HG03159 (cell line): ENCODE data around the gene PAX2.

Experiments used
- ATAC-seq: cut with Tn5 transposase; IDR thresholded peaks from one replicate; pipeline ENCODE4 v1.9.1; 2021; ENCODE audit warnings: mild to moderate bottlenecking, moderate library complexity; ENCODE audit not compliant: unreplicated experiment

PAX2 gene

DNA sequence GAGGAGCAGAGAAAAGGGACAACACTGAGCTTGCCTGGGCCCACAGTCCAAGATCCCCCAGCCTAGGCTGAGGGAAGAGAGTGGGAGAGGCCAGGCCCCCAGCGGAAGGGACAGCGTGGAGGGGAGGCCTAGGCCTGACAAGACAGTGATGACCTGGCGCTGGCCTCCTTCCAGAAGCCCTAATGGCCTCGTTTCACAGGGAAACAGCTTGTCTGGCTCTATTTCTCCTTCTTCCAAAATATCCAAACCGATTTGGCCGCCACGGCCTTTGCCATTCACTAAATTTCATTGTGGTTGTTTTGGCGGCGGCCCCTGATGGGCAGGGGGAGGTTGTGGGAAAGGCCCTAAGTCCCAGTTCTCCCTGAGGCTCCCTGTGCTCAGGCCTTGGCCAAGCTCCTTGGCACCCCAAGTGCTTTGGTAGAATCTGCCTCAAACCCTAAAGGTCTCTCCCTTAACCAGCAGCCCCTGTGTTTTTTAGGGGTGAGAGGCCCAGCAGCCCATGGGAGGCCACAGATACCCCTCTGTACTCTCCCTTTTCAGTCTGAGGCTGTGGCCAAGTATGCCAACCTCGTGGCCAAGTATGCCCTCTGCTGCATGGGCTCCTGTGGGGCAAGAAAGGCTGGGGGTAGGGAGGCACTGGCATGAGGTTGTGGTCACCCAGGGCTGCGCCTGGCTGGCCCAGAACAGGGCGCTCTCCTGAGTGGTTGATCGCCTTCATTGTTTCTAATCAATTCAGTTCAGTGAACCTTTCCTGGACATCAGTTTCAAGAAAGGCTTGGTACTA lies 37.3 kb downstream of the PAX2 start:
- ATAC-seq = no peak

DNA sequence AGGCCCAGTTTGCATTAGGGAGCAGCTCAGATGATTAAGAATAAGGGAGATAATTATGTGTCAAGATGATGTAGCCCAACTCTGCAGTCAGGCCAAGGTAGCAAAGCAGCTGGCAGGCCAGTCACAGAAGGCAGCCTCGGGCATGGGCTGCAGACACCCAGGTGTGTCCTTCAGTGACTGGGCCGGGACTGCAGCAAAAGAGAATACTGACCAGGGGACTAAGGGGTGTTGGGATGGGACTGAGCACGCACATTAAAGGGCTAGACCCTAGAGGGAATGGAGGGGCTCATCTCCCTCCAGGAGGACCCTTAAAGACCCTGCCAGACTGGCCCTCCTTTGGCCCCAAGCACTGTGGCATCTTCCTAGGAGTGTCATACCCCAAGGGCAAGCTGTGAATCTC lies 38.7 kb downstream of the PAX2 start:
- ATAC-seq = no peak

DNA sequence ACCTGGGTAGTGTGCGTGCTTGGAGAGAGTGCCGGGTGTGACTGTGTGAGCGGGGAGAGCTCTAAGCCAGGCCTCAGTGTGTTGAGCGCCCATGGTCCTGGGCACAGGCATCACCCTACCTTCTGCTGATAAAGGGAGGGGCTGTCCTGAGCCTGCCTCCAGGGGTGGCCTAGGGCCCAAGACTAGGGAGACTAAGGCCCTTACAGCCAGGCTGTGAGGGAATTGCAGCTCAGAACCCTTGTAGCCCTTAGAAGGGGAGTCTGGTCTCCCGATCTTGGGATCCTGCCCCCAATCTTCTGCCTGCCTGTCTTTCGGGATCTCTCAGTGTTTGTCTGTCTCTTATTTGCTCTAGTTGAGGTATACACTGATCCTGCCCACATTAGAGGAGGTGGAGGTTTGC lies 41.2 kb downstream of the PAX2 start:
- no peak for ATAC-seq

DNA sequence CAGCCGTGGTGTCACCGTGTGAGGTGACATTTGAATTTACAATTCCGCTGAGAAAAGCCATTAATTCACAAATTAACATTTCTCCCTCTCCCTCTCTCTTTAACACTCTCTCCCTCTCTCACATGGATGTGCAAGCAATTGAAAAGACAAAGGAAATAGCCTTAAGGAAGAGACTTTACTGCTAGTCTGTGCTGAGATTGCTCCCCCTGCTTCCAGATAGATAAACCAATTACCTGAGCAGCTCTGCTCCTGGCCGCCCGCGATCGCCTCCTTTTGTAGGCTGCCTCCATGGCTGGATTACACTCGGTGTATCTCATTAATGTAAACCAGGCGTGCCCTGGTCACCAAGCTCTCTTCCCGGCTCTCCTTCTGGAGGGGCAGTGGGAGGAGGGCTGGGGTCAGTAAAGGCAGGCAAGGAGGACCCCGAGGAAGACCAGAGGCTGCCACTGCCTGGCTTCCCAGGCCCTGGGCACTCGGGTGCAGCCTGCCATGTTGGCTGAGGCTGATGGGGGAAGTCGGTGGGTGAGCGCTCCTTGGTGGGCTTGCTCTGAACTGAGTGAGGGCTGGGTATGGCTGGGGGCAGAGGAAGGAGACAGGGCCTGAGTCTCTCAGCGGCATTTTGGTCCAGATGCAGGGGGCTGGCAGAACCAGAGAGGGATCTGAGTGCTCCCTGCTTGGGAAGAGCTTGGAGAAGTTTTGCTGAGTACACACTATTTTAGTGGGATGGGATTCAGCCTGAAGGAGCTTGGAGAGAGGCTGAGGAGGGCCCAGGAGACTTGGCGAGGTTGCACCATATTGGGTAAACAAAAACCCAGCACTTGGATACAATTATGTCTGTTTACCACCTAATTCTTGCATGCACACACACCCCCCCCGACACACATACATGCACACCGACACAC lies 42.9 kb downstream of the PAX2 start:
- no peak for ATAC-seq

DNA sequence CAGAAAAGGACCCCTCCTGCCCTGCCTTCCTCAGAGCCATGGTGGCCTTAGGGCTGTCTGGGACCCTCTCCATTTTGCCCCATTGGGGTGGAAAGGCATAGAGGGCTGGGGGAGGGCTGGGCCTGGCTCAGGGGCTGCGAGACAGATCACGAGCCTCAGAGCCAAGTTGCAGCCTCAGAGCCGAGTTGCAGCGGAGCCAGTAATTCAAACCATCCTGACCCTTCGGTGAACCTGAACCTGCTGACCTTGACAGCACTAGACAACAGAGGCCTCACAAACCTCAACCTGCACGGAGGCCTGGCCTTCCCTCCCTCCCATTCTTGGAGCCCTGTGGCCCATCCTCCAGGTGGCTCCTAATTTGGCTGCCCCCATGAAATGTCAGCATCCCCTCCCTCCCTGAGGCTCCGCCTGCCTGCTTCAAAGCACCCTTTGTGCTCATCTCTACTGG lies 45.4 kb downstream of the PAX2 start:
- no peak for ATAC-seq

DNA sequence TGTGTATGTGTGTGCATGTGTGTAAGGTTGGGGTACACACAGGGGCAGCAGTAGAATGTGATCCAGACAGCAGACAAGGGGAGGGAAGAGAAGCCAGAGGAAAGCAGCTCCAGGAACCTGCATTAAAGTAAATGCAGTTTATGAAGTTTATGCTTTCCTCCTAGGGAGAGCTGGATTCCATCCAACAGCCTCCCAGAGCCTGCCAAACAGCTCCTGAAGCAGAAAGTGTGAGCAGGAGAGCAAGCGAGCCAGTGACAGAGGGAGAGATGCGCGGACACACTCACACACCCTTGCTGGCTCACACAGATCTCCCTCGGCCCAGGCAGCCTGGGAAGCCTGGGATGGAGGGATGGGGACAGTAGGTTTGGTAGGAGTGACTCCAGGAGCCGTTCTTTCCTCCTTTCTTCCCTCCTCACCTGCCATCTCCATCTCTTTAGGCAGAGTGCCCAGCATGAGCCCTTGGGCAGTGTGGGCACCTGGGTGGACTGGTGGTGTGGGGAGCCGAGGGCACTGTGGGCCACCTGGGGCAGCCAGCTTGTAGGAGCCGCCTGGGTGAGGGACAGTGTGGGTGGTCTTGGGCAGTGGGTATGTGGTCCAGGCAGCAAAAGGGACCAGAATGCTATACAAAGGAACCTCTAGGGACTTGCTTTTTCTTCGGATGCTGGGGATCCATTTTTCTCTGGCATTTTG lies 46.1 kb downstream of the PAX2 start:
- ATAC-seq = no peak

DNA sequence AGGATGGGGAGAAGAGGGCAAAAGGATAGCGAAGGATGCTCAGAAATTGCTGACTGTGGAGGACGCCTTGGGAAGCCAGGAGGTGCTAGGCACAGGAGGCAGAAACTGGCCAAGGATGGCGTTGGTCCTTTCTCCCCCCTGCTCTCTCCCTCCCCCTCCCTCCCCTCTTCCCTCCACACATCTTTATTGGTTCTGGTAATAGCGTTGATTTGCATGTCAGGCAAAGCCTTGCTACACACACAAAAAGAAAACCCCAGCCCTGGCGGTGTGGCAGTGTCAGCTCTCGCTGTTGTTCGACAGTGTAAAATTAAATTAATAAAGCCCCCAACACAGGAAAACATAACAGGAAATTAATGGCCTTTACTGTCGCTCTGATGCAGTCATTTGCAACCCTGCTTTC lies 47.2 kb downstream of the PAX2 start:
- ATAC-seq = no peak

DNA sequence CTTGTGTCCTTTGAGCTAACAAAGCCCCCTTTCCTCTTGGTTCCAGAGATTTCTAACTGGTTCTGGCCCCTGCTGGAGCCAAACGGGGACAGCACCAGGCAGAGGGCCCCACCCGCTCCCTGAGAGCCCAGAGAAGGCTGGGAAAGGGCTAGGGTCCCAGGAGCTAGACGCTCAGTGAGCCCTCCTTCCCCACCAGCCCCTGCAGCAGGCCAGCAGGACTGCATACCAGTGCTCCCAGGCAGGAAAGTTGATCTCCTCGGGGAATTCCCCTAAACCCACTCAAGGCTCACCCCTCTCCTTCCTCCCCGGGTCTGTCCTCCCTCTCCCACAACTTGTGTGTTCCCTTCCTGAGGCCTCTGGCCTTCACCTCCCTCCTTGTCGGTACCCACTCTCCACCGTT lies 47.7 kb downstream of the PAX2 start:
- no peak for ATAC-seq

DNA sequence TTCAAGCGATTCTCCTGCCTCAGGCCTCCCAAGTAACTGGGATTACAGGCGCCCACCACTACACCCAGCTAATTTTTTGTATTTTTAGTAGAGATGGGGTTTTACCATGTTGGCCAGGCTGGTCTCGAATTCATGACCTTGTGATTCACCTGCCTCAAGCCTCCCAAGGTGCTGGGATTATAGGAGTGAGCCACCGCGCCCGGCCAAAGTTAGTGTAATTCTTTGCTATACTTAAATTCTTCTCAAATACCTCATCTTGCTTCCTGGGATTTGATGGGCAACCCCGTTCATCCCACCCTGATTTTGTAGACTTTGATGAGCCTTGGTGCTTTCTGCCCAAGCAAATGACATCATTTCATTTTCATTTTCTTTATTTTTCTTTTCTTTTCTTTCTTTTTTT lies 54.5 kb downstream of the PAX2 start:
- no peak for ATAC-seq

DNA sequence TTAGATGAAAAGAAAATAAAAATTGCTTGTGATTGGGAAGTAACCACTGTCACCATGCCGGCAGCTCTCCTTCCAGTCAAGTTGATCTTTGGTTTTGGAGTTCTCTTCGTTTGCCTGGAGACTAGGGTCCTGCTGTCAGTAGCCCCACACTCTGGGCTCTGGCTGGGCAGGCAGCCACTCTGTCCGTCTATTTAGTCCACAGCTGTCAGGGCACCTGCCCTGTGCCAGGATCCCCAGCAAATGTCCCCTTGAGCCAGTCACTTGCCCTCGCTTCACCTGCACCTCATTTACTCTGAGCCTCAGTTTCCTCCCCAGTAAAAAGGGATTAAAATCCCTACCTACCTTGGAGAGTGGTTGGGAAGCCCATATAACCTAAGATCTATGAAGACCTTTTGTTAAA lies 55.5 kb downstream of the PAX2 start:
- ATAC-seq = no peak

DNA sequence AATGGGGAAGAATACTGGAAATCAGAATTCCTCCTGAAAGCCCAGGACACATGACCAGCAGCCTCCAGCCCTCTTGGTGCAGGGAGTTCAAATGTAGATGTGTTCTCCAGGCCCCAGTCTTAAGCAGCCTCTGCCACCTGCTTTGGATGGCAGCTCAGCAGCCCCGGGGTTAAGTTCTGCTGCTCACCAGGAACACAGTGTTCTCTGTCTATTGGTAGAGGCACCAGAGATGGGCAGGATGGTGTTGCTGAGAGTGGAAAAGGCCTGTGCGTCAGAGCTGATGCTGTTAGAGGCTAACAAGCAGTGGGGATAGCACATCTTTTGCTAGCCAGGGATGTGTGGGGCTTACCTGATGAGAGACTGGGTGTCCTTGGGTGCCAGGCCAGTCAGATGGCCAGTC lies 56.8 kb downstream of the PAX2 start:
- no peak for ATAC-seq

DNA sequence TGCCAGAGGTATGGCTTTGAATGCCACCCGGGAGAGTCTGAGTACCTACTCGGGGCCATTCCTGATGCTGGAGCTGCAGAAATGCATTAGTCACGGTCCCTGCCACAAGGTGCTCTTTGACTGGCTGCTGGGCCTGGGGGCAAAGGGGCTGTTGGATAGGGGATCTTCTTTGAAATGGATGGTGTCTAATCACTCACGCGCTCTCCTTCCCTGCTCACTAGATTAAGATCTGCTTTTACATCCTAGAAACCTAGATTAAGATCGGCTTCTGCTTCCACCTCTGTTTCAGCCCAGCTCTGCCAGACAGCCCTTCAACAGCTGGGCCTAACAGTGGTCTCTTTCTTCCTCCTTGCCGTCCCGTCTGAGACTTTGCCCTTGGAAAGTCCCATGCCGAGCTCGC lies 57.2 kb downstream of the PAX2 start:
- ATAC-seq = no peak

DNA sequence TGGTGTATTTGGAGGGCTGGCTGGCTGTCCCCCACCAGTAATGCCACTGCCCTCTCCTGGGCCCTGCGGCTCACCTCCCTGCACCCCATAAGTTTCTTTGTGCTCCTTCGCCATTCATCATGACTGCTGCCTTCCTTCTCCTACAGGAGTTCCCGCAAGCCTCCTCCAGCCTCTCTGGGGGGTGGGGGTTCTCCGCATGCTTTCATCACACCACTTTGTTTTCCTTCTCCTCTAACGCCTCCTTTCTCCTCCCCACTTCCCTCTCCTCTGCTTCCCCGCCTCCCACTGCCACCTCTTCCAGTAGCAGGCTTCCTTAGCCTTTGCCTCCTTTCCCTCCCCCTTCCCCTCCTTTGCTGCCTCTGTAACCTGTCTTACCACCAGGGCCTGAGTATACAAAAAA lies 58.1 kb downstream of the PAX2 start:
- no peak for ATAC-seq

DNA sequence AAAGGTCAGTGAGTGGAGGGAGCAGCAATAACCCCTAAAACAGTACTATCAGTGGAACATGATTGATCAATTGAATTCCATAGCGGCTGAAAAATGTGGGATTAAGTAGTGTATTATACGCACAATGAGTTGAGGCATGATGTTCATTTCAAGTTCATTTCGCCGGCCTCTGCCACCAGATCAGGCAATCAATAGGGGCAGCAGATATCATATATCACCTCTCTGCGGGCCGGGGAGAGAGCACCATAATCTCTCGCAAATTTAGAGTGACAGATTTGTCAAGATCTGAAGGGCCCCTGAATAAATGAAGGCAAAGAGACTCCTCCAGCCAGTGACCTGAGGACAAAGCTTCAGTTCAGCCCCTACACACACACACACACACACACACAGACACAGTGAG lies 58.5 kb downstream of the PAX2 start:
- ATAC-seq = no peak

DNA sequence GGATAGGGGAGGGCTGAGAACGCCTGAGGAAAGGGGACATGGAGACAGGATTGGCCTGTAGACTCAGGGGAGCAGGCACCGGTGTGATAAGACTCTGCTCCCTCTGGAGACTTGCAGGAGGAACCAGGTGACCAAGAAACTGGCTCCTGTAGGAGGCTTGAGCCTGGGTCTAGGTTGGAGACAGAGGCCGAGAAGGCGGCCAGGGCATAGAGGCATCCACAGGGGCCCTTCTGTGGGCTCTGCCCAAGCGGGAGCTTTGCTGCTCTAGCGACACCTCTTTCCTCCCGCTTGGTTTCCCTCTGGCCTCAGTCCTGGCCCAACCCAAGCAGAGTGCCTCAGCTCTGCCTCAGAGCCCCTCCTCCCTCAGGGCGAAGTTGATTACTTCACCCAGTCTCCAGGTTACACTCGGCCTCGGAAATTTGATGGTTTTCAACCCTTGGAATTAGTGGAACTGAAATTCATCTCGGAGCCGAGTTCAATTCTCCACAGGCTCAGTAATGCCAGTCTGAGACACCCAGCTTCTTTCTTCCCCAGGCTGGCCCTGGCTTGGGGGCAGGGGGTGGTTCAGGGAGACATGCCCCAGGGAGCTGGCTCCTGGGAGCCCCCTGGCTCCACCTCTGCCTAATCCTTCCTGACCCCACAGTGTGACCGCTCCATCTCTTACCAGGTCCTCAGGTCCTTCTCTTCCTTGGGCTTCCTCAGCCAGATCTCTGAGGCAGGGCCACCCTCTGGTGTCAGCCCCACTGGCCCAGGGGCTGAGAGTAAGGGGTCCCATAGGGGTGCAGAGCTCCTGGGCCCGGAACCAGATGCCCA lies 60.4 kb downstream of the PAX2 start:
- ATAC-seq = no peak

DNA sequence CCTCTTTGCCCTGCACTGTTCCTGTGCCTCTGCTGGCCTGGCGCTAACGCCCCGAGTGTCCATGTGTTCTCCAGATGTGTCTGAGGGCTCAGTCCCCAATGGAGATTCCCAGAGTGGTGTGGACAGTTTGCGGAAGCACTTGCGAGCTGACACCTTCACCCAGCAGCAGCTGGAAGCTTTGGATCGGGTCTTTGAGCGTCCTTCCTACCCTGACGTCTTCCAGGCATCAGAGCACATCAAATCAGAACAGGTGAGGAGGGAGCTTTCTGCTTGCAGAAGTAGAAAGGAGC lies 60.9 kb downstream of the PAX2 start:
- ATAC-seq = no peak

DNA sequence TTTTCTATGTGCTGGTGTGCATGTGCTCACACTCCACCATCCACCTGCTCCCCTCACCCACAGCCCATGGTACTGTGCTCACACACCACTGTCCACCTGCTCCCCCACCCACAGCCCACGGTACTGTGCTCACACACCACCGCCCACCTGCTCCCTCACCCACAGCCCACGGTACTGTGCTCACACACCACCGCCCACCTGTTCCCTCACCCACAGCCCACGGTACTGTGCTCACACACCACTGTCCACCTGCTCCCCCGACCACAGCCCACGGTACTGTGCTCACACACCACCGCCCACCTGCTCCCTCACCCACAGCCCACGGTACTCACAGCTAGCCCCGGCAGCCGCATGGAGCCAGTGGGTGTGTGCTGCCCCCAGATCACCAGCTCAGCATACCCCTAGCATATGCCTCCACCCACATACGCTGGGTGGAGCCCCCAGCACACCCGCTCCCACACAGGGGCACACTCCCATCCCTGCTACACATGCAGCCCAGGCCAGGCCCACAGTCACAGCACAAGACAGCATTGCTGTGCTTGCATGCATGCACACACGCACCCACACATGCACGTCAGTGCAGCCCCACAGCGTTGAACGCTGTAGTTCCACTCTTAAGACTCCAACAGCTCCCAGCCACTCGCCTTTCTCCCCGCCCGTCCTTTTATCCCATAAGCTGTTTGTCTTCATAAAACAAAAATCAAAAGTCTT lies 62.0 kb downstream of the PAX2 start:
- ATAC-seq = no peak

DNA sequence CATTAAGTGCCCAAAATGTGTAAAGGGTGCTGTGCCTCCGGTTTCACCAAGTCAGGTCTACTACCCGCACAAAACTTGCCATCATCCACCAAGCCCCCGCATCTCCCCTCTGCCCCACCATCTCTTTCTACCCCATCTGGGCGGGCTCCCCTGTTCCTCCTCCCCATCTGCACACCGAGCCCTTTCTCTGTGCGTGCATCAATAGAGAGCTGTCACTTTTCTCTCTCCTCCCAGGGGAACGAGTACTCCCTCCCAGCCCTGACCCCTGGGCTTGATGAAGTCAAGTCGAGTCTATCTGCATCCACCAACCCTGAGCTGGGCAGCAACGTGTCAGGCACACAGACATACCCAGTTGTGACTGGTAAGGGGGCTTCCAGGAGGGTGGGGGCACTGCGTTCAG lies 63.5 kb downstream of the PAX2 start:
- ATAC-seq = no peak

DNA sequence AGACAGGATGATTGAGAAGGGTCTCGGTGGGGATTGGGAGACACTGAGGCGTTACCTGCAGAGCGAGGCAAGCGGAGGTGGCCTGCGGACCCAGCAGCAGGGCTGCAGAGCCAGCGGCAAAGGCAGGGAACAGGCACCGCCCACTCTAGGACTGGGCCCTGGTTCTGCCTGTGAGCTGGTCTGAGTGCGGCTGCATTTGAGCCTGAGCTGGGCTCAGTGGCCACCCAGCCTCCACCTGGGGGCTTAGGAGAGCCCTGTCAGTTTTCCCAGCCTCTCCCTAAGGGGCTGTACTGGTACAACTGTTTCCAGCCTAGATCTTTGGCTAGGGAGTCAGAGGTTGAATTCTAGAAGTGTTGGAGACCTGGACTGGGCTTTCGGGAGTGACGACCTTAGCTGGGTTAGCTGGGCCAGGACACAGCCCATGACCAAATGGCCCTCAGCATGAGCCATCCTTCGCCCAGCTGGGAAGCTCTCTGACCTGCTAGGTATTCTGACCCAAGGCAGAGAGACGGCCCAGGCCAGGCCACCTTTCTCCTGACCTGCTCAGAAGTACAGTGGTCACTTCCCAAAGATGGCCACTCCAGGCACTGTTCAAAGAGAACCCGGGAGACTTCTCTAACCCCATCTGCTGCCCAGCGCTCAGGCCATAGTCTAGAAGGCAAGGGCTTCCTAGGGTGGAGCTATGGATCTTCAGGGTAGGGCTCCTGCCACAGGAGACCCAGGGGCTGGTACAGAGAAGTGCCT lies 64.9 kb downstream of the PAX2 start:
- no peak for ATAC-seq

DNA sequence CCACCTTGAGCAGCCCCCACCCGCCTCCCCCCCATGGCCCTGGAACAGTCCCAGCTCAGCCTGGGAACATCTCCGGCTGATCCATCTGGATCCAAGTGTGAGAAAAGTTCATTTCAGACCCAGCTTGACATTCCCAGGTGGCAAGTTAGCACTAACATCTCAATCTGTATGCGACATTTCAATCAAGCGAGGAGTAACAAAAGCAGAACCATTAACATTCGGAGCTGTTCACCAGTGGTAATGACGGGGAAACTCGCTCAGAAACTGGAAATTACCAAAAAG lies 65.4 kb downstream of the PAX2 start:
- ATAC-seq = no peak
